Hepatocyte (in vitro differentiated cells): Measurements from ENCODE around the gene CDHR2.

Experiments
- CTCF ChIP-seq: fragments of 200-600 bp; sonication (generic); IDR thresholded peaks from 2 replicates; pipeline ENCODE4 v1.5.1; 2016; ENCODE audit warnings: antibody characterized with exemption, mild to moderate bottlenecking; ENCODE audit not compliant: poor library complexity
- EZH2 ChIP-seq: fragments of 200-600 bp; sonication (generic); IDR thresholded peaks from 2 replicates; pipeline ENCODE4 v1.6.1; 2016; ENCODE audit warnings: antibody characterized with exemption, mild to moderate bottlenecking, borderline replicate concordance
- EZH2phosphoT487 ChIP-seq: fragments of 200-600 bp; sonication (generic); IDR thresholded peaks from one replicate; pipeline ENCODE4 v1.6.1; 2018; ENCODE audit warnings: antibody characterized with exemption, mild to moderate bottlenecking, low read depth, moderate library complexity; ENCODE audit not compliant: unreplicated experiment, severe bottlenecking

GRCh38 chr5:176515396-176515795, 33.7 kb upstream of the CDHR2 start:
- TF ChIP-seq CTCF = no peak
- no peak for TF ChIP-seq EZH2
- no peak for TF ChIP-seq EZH2phosphoT487
